Stimulated activated CD4-positive, alpha-beta T cell treated with anti-CD3 and anti-CD28 coated beads, Interleukin-1b, Interleukin-23, amount 100 ng/mL, for 1 hour (primary cell): ENCODE measurements around the gene TGFA.

Experiments used
- DNase-seq, 2 donors: peaks; one replicate each; pipeline ENCODE4 v3.0.0-alpha.2; 2020; ENCODE audit warnings: low read depth in 2 of 2

The TGFA gene

GRCh38 chr2:70463581-70463980, 90.0 kb downstream of the TGFA start:
- no peak for DNase-seq

DNA sequence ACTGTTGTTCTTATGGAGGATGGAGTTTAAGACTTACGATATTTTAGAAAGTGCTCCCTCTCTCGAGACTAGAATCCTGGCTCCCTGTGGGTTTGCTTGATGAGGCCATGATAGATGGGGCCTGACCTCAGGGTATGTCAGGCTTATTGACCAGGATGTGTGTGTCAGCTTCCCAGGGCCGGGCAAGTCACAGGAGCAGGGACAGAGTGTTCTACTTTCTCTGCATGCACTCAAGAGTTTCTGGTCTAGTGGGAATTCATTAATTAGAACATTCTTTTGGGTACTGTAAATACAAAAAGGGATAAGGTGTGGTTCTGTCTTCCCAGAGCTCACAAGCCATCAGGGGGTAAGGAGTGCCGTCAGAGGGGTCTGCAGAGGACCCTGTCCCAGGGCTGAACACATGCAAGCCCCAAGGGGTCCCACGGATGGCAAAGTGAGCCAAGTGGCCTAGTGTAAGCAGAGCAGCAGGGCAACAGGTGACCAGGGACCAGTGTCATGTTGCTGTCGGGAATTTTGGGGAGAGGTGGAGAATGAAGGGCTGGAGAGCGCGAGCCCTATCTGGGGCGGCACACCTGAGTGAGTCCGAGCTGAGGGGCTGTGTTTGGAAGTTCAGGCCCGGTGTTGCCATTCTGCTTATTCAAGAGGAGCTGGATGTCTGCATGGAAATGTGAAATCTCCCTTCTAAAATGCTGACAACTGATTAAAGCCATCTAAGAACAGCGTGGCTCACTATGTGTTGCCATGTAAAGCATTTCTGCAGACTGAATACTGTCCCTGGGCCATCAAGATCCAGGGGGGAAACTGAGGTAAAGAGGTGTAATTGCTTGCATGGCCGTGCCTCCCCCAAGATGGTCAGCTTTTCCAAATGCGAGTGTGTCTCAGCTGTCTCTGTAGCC, 91.4 kb downstream of the TGFA start:
- DNase-seq: no peak

GRCh38 chr2:70461414-70461813, 92.2 kb downstream of the TGFA start:
- DNase-seq: no peak

DNA sequence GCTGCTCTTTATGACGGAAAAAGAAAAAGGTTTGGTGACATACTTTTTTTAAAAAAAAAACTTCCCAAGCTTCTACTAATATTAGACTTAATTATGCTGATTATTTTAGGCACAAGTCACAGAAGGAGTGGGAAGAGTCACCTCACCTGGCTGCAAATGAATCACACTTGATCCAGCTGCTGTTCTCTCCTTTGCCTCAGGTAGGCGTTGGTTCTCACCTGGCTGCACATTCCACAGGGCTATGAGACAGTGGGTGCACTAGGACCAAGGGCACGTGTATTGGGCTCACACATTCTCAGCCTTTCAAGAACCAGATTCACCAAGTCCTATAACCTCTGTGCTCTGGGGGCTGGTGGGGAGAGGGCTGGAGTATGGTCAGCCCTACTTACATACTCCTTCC, 93.3 kb downstream of the TGFA start:
- no peak for DNase-seq

DNA sequence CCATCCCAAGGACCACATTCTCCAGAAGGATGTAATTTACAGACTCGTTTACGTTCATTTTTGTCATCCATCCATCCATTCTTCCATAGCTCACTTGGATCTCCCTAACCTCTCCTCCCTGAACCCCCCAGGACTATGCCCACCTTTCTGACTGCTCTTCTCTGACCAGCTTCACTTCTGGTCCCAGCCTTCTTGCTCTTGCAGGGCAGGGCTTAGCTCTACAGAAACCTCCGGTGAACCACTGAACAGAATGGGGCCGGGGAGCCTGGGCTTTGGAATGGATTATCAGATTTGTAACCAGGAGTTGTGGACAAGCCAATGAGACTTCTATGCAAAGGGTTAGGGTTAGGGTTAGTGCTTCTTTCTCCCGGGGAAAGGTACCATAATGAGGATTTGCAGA, 95.0 kb downstream of the TGFA start:
- no peak for DNase-seq

DNA sequence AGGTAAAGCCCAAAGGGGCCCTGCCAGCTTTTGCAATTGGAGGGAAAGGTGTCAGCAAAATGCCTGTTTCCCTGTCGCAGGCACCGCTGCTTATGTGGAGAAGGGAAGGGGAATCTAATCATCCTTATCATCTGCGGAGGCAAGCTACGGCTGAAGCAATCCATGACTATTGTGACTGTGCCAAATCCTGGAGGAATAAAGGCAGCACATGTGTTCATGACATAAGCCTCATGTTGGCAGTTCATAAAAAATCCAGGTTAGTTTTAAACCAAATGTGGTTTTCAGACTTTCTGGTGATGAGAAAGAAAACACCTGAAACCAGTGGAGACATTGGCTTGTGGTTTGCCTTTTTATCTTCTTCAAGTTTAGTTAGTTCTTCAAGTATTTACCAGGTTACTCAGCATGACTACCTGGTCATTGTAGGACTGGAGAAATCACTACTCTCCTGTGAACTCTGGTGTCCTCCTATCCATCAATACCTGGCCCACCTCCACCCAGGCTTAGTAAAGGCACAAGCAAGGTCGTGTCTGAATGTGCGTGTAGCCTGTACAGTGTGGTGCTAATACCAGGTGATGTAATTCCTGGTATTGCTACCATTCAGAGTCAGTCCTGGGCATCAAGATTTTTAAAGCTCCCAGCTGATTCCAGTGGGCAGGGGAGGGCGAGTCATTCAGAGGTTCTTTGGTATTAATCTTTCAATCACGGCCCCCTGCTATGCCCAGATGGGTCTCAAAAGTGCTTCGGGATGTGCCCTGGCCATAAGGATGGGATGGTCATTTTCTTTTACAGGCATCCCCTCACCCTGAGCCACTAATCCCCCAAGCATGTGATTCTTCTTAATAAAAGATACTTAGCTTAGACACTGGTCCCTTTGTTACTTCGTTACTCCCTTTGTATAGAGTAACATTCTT, 96.8 kb downstream of the TGFA start:
- DNase-seq: no peak

GRCh38 chr2:70454936-70455544, 98.6 kb downstream of the TGFA start:
- DNase-seq: no peak

- no peak for DNase-seq
Measured at GRCh38 chr2:70450641-70451250, 102.9 kb downstream of the TGFA start.

DNA sequence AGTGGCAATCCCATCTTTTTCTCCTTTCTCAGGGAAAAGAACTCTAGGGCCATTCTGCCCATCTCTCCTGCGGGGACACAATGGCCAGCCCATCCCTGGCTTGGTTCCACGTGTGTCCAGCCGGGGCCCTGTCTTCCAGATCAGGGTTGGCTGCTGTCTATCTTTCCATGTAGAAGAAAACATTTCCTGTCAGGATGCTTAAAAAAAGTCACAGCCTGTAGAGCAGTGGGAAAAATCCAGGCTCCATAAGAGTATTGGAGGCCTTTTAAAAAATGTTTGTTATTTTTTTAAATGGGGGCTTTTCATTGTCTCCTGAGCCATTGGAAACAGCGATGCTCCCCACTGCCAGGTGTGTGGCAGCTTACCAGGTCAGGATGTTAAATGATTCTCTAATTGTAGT, 105.6 kb downstream of the TGFA start:
- DNase-seq: no peak

DNA sequence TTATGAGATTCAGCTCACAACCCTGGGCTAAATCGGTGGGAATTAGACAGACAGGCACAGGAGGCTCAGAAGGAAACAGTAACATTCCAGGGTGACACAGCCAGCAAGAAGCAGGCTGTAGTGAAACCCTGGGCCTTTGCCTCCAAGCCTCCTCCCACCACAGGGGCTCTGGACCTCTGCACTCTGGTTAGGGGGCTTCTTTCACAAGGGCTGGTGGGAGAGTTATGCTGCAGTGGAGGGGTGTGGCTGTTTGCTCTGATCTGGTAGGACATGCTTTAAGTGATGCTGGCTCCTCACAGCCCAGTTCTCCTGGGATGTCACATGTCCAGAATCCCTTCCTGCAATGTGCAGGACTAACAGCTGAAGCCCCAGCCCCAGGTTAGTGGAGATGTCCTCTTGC, 109.9 kb downstream of the TGFA start:
- DNase-seq: no peak

GRCh38 chr2:70443078-70443465, 110.6 kb downstream of the TGFA start:
- DNase-seq: no peak

GRCh38 chr2:70442301-70443077, 111.1 kb downstream of the TGFA start:
- no peak for DNase-seq

DNA sequence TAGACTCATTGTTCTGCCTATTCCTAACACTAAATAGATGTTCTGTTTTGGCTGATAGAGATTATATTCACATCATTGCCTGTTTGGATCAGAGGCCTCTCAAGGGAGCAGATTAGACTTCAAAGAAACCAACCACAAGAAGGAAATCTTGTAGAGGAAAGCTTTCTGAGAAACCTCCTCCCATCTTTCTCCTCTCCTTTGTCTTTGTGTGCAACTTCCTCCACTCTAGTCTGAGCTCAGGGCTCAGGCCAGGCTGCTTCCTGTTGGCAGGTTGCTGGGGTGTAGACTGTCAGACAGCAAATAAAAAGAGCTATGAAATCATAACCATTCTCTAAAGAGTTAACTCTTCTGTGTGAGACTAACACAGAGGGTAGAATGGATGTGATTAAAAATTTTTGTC, 113.0 kb downstream of the TGFA start:
- DNase-seq: no peak

- no peak for DNase-seq
Measured at GRCh38 chr2:70435138-70435537, 118.5 kb downstream of the TGFA start.

DNA sequence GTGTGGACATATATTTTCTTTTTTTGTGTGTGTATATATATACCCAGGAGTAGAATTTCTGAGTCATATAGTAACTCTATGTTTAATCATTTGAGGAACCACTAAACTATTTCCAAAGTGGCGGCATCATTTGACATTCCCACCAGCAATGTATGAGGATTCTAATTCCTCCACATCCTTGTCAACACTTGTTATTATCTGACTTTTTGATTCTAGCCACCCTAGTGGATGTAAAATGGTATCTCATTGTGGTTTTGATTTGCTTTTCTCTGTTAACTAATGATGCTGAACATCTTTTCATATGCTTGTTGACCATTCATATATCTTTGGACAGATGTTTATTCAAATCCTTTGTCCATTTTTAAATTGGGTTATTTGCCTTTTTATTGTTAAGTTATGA, 120.3 kb downstream of the TGFA start:
- DNase-seq: no peak

DNA sequence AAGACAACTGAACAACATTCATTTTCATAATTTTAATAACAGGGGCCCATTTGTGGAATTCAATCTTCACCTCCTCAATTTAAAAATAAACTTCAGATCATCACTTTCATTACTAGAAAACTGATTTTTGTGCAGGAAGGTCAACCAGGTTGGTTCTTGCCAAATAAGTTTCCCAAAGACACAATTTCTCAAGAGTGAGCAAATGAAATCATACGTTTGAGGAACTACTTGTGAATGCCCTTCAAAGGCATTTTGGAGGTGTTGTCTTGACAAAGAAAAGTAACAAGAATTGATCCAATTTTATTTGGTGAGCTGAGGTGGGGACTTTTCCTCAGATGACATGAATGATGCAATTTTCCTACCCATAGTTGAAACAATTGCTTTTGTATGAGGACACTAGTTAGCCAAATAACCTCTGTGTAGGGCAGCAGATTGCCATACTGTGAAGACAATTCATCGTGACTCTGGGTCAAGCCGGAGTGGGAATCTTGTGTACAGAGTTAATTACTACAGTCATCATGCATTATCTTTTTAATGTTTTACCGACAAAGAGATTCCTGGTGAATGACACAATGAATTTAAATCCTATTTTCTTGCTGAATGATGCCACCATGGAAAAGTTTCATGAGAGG, 121.8 kb downstream of the TGFA start:
- DNase-seq: no peak

- DNase-seq: no peak
Measured at GRCh38 chr2:70426341-70426740, 127.3 kb downstream of the TGFA start.

GRCh38 chr2:70425682-70426301, 127.8 kb downstream of the TGFA start:
- no peak for DNase-seq

- no peak for DNase-seq
Measured at GRCh38 chr2:70420740-70421139, 132.9 kb downstream of the TGFA start.

- DNase-seq: no peak
Measured at GRCh38 chr2:70420143-70420542, 133.5 kb downstream of the TGFA start.
